WTC11 (cell line): ENCODE measurements around the gene PKP4.
"Not testable (repeated sequence)": the region's sequence is repeated elsewhere in the genome, so short reads cannot be mapped to it uniquely, and the experiment has no call there.

ENCODE experiments used
- CBFB ChIP-seq: sonication (generic); formaldehyde crosslinking; IDR thresholded peaks from 2 replicates; pipeline ENCODE4 v1.8.1; 2022; ENCODE audit warnings: mild to moderate bottlenecking, low read depth, missing genetic modification reagents
- ESRRA ChIP-seq: sonication (generic); formaldehyde crosslinking; IDR thresholded peaks from 2 replicates; pipeline ENCODE4 v1.8.1; 2022; ENCODE audit warnings: mild to moderate bottlenecking, missing genetic modification reagents, borderline replicate concordance
- FOXJ3 ChIP-seq: sonication (generic); formaldehyde crosslinking; IDR thresholded peaks from 2 replicates; pipeline ENCODE4 v1.9.0; 2021; ENCODE audit warnings: missing genetic modification reagents, mild to moderate bottlenecking, borderline replicate concordance
- MAX ChIP-seq: sonication (generic); formaldehyde crosslinking; IDR thresholded peaks from 2 replicates; pipeline ENCODE4 v1.8.0; 2022; ENCODE audit warnings: mild to moderate bottlenecking, missing genetic modification reagents
- NFATC4 ChIP-seq: fragments of 250-450 bp; sonication (Bioruptor Pico); IDR thresholded peaks from 2 replicates; pipeline ENCODE4 v1.9.0; 2021; ENCODE audit warnings: mild to moderate bottlenecking
- NFE2L1 ChIP-seq: sonication (generic); formaldehyde crosslinking; IDR thresholded peaks from 2 replicates; pipeline ENCODE4 v1.8.1; 2023; ENCODE audit warnings: missing genetic modification reagents
- NR3C1 ChIP-seq: sonication (generic); formaldehyde crosslinking; conservative IDR thresholded peaks from 2 replicates; pipeline ENCODE4 v1.8.1; 2023; ENCODE audit warnings: low read depth, mild to moderate bottlenecking, missing genetic modification reagents
- SMAD3 ChIP-seq: sonication (generic); formaldehyde crosslinking; IDR thresholded peaks from 2 replicates; pipeline ENCODE4 v1.8.0; 2022; ENCODE audit warnings: missing genetic modification reagents, mild to moderate bottlenecking, borderline replicate concordance
- TCF7 ChIP-seq: sonication (generic); formaldehyde crosslinking; IDR thresholded peaks from 2 replicates; pipeline ENCODE4 v1.8.0; 2022; ENCODE audit warnings: mild to moderate bottlenecking, low read depth, missing genetic modification reagents, moderate library complexity
- TEAD4 ChIP-seq: sonication (generic); formaldehyde crosslinking; IDR thresholded peaks from 2 replicates; pipeline ENCODE4 v1.8.0; 2022; ENCODE audit warnings: mild to moderate bottlenecking, missing genetic modification reagents
- USF2 ChIP-seq: sonication (generic); formaldehyde crosslinking; IDR thresholded peaks from 2 replicates; pipeline ENCODE4 v1.8.1; 2023; ENCODE audit warnings: mild to moderate bottlenecking, missing genetic modification reagents, moderate library complexity
- ZNF512 ChIP-seq: sonication (generic); formaldehyde crosslinking; IDR thresholded peaks from 2 replicates; pipeline ENCODE4 v1.8.1; 2022; ENCODE audit warnings: missing genetic modification reagents, borderline replicate concordance
- TF ChIP-seq, protein P1 (sequence below): fragments of 200-600 bp; IDR thresholded peaks from 2 replicates; pipeline ENCODE4 v1.8.0; 2022; ENCODE audit warnings: antibody characterized with exemption

GRCh38 chr2:158433716-158434115 is 23.0 kb upstream of the PKP4 start:
- not testable (repeated sequence) for TF ChIP-seq USF2 (CRISPR knock-in tag); NFATC4; ESRRA; TEAD4; NFE2L1; MAX (CRISPR knock-in tag); FOXJ3 (CRISPR knock-in tag); NR3C1 (CRISPR knock-in tag); ZNF512 (CRISPR knock-in tag); SMAD3; CBFB (CRISPR knock-in tag); TCF7
- TF ChIP-seq, protein P1, sequence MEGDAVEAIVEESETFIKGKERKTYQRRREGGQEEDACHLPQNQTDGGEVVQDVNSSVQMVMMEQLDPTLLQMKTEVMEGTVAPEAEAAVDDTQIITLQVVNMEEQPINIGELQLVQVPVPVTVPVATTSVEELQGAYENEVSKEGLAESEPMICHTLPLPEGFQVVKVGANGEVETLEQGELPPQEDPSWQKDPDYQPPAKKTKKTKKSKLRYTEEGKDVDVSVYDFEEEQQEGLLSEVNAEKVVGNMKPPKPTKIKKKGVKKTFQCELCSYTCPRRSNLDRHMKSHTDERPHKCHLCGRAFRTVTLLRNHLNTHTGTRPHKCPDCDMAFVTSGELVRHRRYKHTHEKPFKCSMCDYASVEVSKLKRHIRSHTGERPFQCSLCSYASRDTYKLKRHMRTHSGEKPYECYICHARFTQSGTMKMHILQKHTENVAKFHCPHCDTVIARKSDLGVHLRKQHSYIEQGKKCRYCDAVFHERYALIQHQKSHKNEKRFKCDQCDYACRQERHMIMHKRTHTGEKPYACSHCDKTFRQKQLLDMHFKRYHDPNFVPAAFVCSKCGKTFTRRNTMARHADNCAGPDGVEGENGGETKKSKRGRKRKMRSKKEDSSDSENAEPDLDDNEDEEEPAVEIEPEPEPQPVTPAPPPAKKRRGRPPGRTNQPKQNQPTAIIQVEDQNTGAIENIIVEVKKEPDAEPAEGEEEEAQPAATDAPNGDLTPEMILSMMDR = not testable (repeated sequence)
